ENCODE data around the gene EN1. TPM values are rescaled to one million over a fixed set of nuclear protein-coding genes. Genes with fewer than 3 reads are reported as not detected.
A peak's percentile ranks its signal among the peaks of the same experiment; 100 is the strongest.

The EN1 gene
- total RNA-seq, 2 experiments from 2014 or later, result not detected

- Histone ChIP-seq H3K36me3 (ENCODE audit: insufficient read depth, low read length) (no peaks in the 10 kb centered on the region), H3K4me1 (ENCODE audit: insufficient read depth, low read length, poor library complexity, severe bottlenecking) (peaks cover 9% of the 10 kb centered on the region), H3K79me2 (ENCODE audit: insufficient read depth, low read depth, low read length) (no peaks in the 10 kb centered on the region), H3K27ac (ENCODE audit: low read depth, low read length, poor library complexity, severe bottlenecking) (no peak overlapping the region), H3K4me2 (ENCODE audit: low read length) (no peak overlapping the region), H3K9me2 (ENCODE audit: insufficient read depth, low read length) (no peaks in the 10 kb centered on the region), H4K20me1 (ENCODE audit: insufficient read depth, low read length) (no peaks in the 10 kb centered on the region), H3K9me3 (ENCODE audit: low read length) (0 out of 2 replicates have a peak, but pooled peaks cover 6% of the 10 kb centered on the region), H2AFZ (ENCODE audit: low read length) (no peak overlapping the region), H3K4me3 (ENCODE audit: low read depth, low read length, poor library complexity, severe bottlenecking) (no peak overlapping the region)
- intact Hi-C loops (cut with micrococcal nuclease; ENCODE audit: unreplicated experiment), result loop anchor here (2.0 to 10.0 kb wide), 4 partner anchors 161 to 593 kb away; partner anchors contain the start of genes C2orf76 and DBI
- no peak for DNase-seq (ENCODE audit: low spot score)
- CTCF ChIA-PET (ENCODE audit: unreplicated experiment), result no interaction called here
- POLR2A ChIA-PET, result interaction anchor here (0.7 kb wide), 1 partner anchor 403 kb away, joined by 4 read pairs; no protein-coding TSS in a partner anchor
- TF ChIP-seq CTCF (conservative IDR thresholded peaks at IDR 0.05; ENCODE audit: low read length) (no peak), EZH2phosphoT487 (IDR thresholded peaks at IDR 0.05; ENCODE audit: borderline replicate concordance, low read depth, low read length) (no peak)
- BruUV-seq (replicated peaks), result no TSS peak
Measured at GRCh38 chr2:118883792-118884191, 36.3 kb upstream of the EN1 start.

- H3K4me1 ChIP-seq (ENCODE audit: insufficient read depth, low read length, poor library complexity, severe bottlenecking), result peaks cover 9% of the 10 kb centered on the region
- H3K36me3 ChIP-seq (ENCODE audit: insufficient read depth, low read length), result no peaks in the 10 kb centered on the region
- no peak overlapping the region for H3K27ac ChIP-seq (ENCODE audit: low read depth, low read length, poor library complexity, severe bottlenecking)
- ChIA-PET POLR2A (no interaction called here), CTCF (ENCODE audit: unreplicated experiment) (interaction anchor here (1.1 to 2.0 kb wide), 2 partner anchors 244 to 428 kb away, joined by 3 to 5 read pairs; no protein-coding TSS in a partner anchor)
- peak overlapping the region; percentile 67 for H3K4me3 ChIP-seq (ENCODE audit: low read depth, low read length, poor library complexity, severe bottlenecking)
- intact Hi-C loops (cut with micrococcal nuclease; ENCODE audit: unreplicated experiment), result loop anchor here (1.0 to 10.0 kb wide), 8 partner anchors 162 to 594 kb away; partner anchors contain the start of genes C2orf76 and DBI
- DNase-seq (ENCODE audit: low spot score), result peak; percentile 82
- H3K79me2 ChIP-seq (ENCODE audit: insufficient read depth, low read depth, low read length), result no peaks in the 10 kb centered on the region
- peak overlapping the region; percentile 89 for H2AFZ ChIP-seq (ENCODE audit: low read length)
- no peaks in the 10 kb centered on the region for H4K20me1 ChIP-seq (ENCODE audit: insufficient read depth, low read length)
- BruUV-seq (replicated peaks), result no TSS peak
- peak overlapping the region; percentile 87 for H3K4me2 ChIP-seq (ENCODE audit: low read length)
- peak; percentile 95 for TF ChIP-seq CTCF (conservative IDR thresholded peaks at IDR 0.05; ENCODE audit: low read length)
- no peak for TF ChIP-seq EZH2phosphoT487 (IDR thresholded peaks at IDR 0.05; ENCODE audit: borderline replicate concordance, low read depth, low read length)
- no peaks in the 10 kb centered on the region for H3K9me2 ChIP-seq (ENCODE audit: insufficient read depth, low read length)
- H3K9me3 ChIP-seq (ENCODE audit: low read length), result 0 out of 2 replicates have a peak, but pooled peaks cover 6% of the 10 kb centered on the region
Measured at GRCh38 chr2:118882693-118883336, 35.4 kb upstream of the EN1 start.

Measured in OCI-LY7 (cell line).